DOHH2 (cell line): Measurements from ENCODE around the gene HBEGF.

ENCODE experiments used
- CTCF ChIP-seq: fragments of 200-600 bp; sonication (generic); IDR thresholded peaks from one replicate; pipeline ENCODE4 v1.5.1; 2014; ENCODE audit warnings: antibody characterized with exemption, mild to moderate bottlenecking, low read depth, low read length; ENCODE audit not compliant: poor library complexity, severe bottlenecking
- EZH2phosphoT487 ChIP-seq: fragments of 200-600 bp; sonication (generic); IDR thresholded peaks from 2 replicates; pipeline ENCODE4 v1.6.1; 2017; ENCODE audit warnings: borderline replicate concordance, mild to moderate bottlenecking, antibody characterized with exemption, low read length, moderate library complexity, mixed read lengths

DNA sequence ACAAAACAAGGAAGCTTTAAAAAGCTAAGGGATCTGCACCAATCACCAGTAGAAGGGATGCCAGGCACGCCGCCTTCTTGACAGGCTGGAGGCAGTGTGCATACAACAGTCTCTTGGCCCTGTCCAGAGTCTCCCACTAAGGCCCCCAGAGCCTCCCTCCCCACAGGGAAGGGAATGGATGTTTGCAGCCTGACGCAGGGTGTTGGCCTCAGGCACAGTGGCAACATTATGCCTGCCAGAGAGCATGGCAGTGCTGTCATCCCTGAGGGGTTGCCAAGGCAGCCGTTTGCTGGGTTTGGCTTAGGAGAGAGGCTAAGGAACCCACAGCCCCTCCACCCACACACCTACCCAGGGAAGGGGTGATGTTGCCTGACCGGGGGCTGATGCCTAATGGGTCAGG is 4.8 kb downstream of the HBEGF start:
- no peak for TF ChIP-seq CTCF
- no peak for TF ChIP-seq EZH2phosphoT487
